Raji (cell line): ENCODE data around the gene PDHX.

ENCODE experiments used
- POLR2A ChIP-seq: IDR thresholded peaks from 2 replicates; pipeline ENCODE4 v1.6.1; 2011; ENCODE audit warnings: low read depth, low read length, control low read depth; ENCODE audit not compliant: insufficient read depth

Gene PDHX

GRCh38 chr11:35013514-35014233 lies 97.3 kb downstream of the PDHX start:
- TF ChIP-seq POLR2A = no peak

- TF ChIP-seq POLR2A = no peak
Observed at GRCh38 chr11:35014346-35014745, 97.9 kb downstream of the PDHX start.

- no peak for TF ChIP-seq POLR2A
Observed at GRCh38 chr11:35015621-35016387, 99.4 kb downstream of the PDHX start.

- TF ChIP-seq POLR2A = no peak
Observed at GRCh38 chr11:35016916-35017315, 100.5 kb downstream of the PDHX start.

- no peak for TF ChIP-seq POLR2A
Observed at GRCh38 chr11:35017528-35018342, 101.3 kb downstream of the PDHX start.

GRCh38 chr11:35021589-35021988 lies 105.2 kb downstream of the PDHX start:
- TF ChIP-seq POLR2A = no peak

- no peak for TF ChIP-seq POLR2A
Observed at GRCh38 chr11:35029979-35030682, 113.7 kb downstream of the PDHX start.

- no peak for TF ChIP-seq POLR2A
Observed at GRCh38 chr11:35030716-35031213, 114.3 kb downstream of the PDHX start.

GRCh38 chr11:35031346-35031745 lies 114.9 kb downstream of the PDHX start:
- no peak for TF ChIP-seq POLR2A

- TF ChIP-seq POLR2A = no peak
Observed at GRCh38 chr11:35031867-35032266, 115.4 kb downstream of the PDHX start.

- no peak for TF ChIP-seq POLR2A
Observed at GRCh38 chr11:35033011-35033410, 116.6 kb downstream of the PDHX start.

- TF ChIP-seq POLR2A = no peak
Observed at GRCh38 chr11:35034401-35034800, 118.0 kb downstream of the PDHX start.

- no peak for TF ChIP-seq POLR2A
Observed at GRCh38 chr11:35035894-35036408, 119.5 kb downstream of the PDHX start.

- TF ChIP-seq POLR2A = no peak
Observed at GRCh38 chr11:35036639-35037038, 120.2 kb downstream of the PDHX start.
